ENCODE data around the gene ZIC1.

Gene ZIC1

GRCh38 chr3:147431751-147432150 lies 22.6 kb downstream of the ZIC1 start (continued):
- TF ChIP-seq ZBTB44 (tag by site-specific recombination; IDR thresholded peaks at IDR 0.05) (no peak), ZFP41 (tag by site-specific recombination; IDR thresholded peaks at IDR 0.05; ENCODE audit: borderline replicate concordance) (no peak), ZNF148 (tag by site-specific recombination; IDR thresholded peaks at IDR 0.05; ENCODE audit: borderline replicate concordance) (no peak)

- Histone ChIP-seq H3K9me3 (ENCODE audit: control insufficient read depth, insufficient read depth, low read depth, low read length) (no peaks in the 10 kb centered on the region), H3K36me3 (ENCODE audit: control insufficient read depth in 2 of 2, insufficient read depth in 1 of 2, low read length in 2 of 2) (no peaks in the 10 kb centered on the region), H3K4me1 (ENCODE audit: control insufficient read depth, insufficient read depth, low read length) (no peaks in the 10 kb centered on the region), H3K27ac (ENCODE audit: extremely low read depth, low read depth, low read length) (no peak overlapping the region), H3K4me3 (ENCODE audit: low read depth, low read length) (no peak overlapping the region)
- ChIA-PET CTCF (interaction anchor here (0.6 kb wide), 1 partner anchor 1469 kb away, joined by 3 read pairs; no protein-coding TSS in a partner anchor), POLR2A (no interaction called here)
- no peak for TF ChIP-seq ZNF639 (tag by site-specific recombination; IDR thresholded peaks at IDR 0.05)
Measured at GRCh38 chr3:147447224-147447623, 38.1 kb downstream of the ZIC1 start.

- TF ChIP-seq TRIM28 (IDR thresholded peaks at IDR 0.05; ENCODE audit: borderline replicate concordance, low read length) (no peak), ZNF791 (tag by site-specific recombination; IDR thresholded peaks at IDR 0.05) (no peak), ZNF366 (tag by site-specific recombination; conservative IDR thresholded peaks at IDR 0.05) (no peak), ZNF555 (tag by site-specific recombination; conservative IDR thresholded peaks at IDR 0.05) (no peak), SETDB1 (IDR thresholded peaks at IDR 0.05; ENCODE audit: insufficient read length, low read length) (no peak), ZNF747 (tag by site-specific recombination; IDR thresholded peaks at IDR 0.05) (no peak), ZNF112 (tag by site-specific recombination; IDR thresholded peaks at IDR 0.05) (no peak), FEZF1 (tag by site-specific recombination; IDR thresholded peaks at IDR 0.05) (no peak), ZNF544 (tag by site-specific recombination; IDR thresholded peaks at IDR 0.05) (no peak), RBAK (tag by site-specific recombination; IDR thresholded peaks at IDR 0.05) (no peak), ZNF211 (tag by site-specific recombination; IDR thresholded peaks at IDR 0.05; ENCODE audit: low read depth) (no peak), IKZF3 (tag by site-specific recombination; IDR thresholded peaks at IDR 0.05) (no peak), ZNF239 (tag by site-specific recombination; IDR thresholded peaks at IDR 0.05) (no peak), ZBTB11 (tag by site-specific recombination; conservative IDR thresholded peaks at IDR 0.05; ENCODE audit: low read depth) (no peak)
- no peaks in the 10 kb centered on the region for H3K4me1 ChIP-seq (ENCODE audit: control insufficient read depth, insufficient read depth, low read length)
- H3K27ac ChIP-seq (ENCODE audit: extremely low read depth, low read depth, low read length), result no peak overlapping the region
- H3K4me3 ChIP-seq (ENCODE audit: low read depth, low read length), result no peak overlapping the region
- CTCF ChIA-PET, result no interaction called here
- POLR2A ChIA-PET, result no interaction called here
- no peaks in the 10 kb centered on the region for H3K9me3 ChIP-seq (ENCODE audit: control insufficient read depth, insufficient read depth, low read depth, low read length)
- no peaks in the 10 kb centered on the region for H3K36me3 ChIP-seq (ENCODE audit: control insufficient read depth in 2 of 2, insufficient read depth in 1 of 2, low read length in 2 of 2)
Measured at GRCh38 chr3:147449669-147450068, 40.5 kb downstream of the ZIC1 start.

Measured in HEK293 (cell line).